GM12878 (cell line): ENCODE measurements around the gene ADD2. TPM values are rescaled to one million over a fixed set of nuclear protein-coding genes. Genes with fewer than 3 reads are reported as not detected.

Experiments used
- ATAC-seq: fragments of 200-7000 bp; cut with Tn5 transposase; 3 replicates; pipeline ENCODE4 v1.9.1; 2020; ENCODE audit warnings: mild to moderate bottlenecking, moderate library complexity
- BruUV-seq: library from RNA; stranded (reverse); fragments of 400-500 nt; replicated peaks from 2 replicates; lab custom pipeline; 2021; lab: Mats Ljungman, UMichigan
- CTCF ChIA-PET: fragments of 300-600 bp; sonication (Branson Sonifier 250); formaldehyde crosslinking; extraction: SDS; loops from one replicate; lab custom pipeline; 2021; ENCODE audit warnings: inconsistent platforms; lab: Yijun Ruan, JAX
- POLR2A ChIA-PET: fragments of 350-600 bp; formaldehyde crosslinking; extraction: SDS; loops from one replicate; lab custom pipeline; 2021; ENCODE audit warnings: inconsistent platforms; lab: Charles Lee
- RAD21 ChIA-PET: fragments of 300-600 bp; sonication (Branson Sonifier 250); formaldehyde crosslinking; loops from one replicate; lab custom pipeline; 2023; ENCODE audit warnings: antibody characterized with exemption; ENCODE audit not compliant: unreplicated experiment; lab: Charles Lee
- SMC1A ChIA-PET: fragments of 300-600 bp; sonication (Branson Sonifier 250); formaldehyde crosslinking; loops from one replicate; lab custom pipeline; 2023; ENCODE audit not compliant: unreplicated experiment, uncharacterized antibody; lab: Charles Lee
- DNase-seq: peaks from one replicate; pipeline ENCODE4 v3.0.0-alpha.2; 2011; ENCODE audit warnings: low read depth, low spot score
- FAIRE-seq: peaks from 3 replicates; lab custom pipeline; 2011; peaks lifted over from hg19 to GRCh38; lab: Jason Lieb, UNC
- H2AFZ ChIP-seq: 2 replicates; pipeline ENCODE4 v1.6.0; 2011; ENCODE audit warnings: low read depth, low read length, control low read depth; ENCODE audit not compliant: control insufficient read depth
- H3K27ac ChIP-seq: 2 replicates; pipeline ENCODE4 v1.5.1; 2011; ENCODE audit warnings: control low read depth; ENCODE audit not compliant: control insufficient read depth, insufficient read depth
- H3K27me3 ChIP-seq, 2 experiments: replicated peaks in 1 of 2; 2 replicates each; pipeline versions ENCODE4 v1.6.0 to v1.6.1; 2011; ENCODE audit warnings: low read length in 1 of 2; ENCODE audit not compliant: control insufficient read depth in 2 of 2, insufficient read depth in 2 of 2
- H3K36me3 ChIP-seq, 2 experiments: 2 replicates each; pipeline ENCODE4 v1.5.1; 2011; ENCODE audit warnings: low read length in 1 of 2; ENCODE audit not compliant: control insufficient read depth in 2 of 2, insufficient read depth in 2 of 2
- H3K4me1 ChIP-seq: 2 replicates; pipeline ENCODE4 v1.6.1; 2011; ENCODE audit warnings: mild to moderate bottlenecking, low read length, moderate library complexity, mixed read lengths; ENCODE audit not compliant: control insufficient read depth, insufficient read depth
- H3K4me2 ChIP-seq: 2 replicates; pipeline ENCODE4 v1.6.0; 2011; ENCODE audit warnings: control low read depth; ENCODE audit not compliant: control insufficient read depth, insufficient read depth
- H3K4me3 ChIP-seq: fragments of 200-600 bp; sonication (generic); 2 replicates; pipeline ENCODE4 v1.5.1; 2016
- H3K79me2 ChIP-seq: 2 replicates; pipeline ENCODE4 v1.6.0; 2011; ENCODE audit warnings: low read length; ENCODE audit not compliant: control insufficient read depth, insufficient read depth
- H3K9ac ChIP-seq: 2 replicates; pipeline ENCODE4 v1.8.0; 2011; ENCODE audit warnings: low read length, control low read depth, mixed read lengths; ENCODE audit not compliant: control insufficient read depth, insufficient read depth
- H3K9me3 ChIP-seq: replicated peaks from 3 replicates; pipeline ENCODE4 v1.5.1; 2011; ENCODE audit warnings: mild to moderate bottlenecking, low read length; ENCODE audit not compliant: control insufficient read depth, insufficient read depth
- H4K20me1 ChIP-seq: 2 replicates; pipeline ENCODE4 v1.6.0; 2011; ENCODE audit not compliant: control insufficient read depth, insufficient read depth
- FOXK2 ChIP-seq: fragments of 450-650 bp; IDR thresholded peaks from 2 replicates; pipeline ENCODE4 v1.6.1; 2017; ENCODE audit warnings: mild to moderate bottlenecking, moderate library complexity
- JUNB ChIP-seq: IDR thresholded peaks from 2 replicates; pipeline ENCODE4 v1.6.1; 2016; ENCODE audit warnings: antibody characterized with exemption, mild to moderate bottlenecking
- JUND ChIP-seq: IDR thresholded peaks from 2 replicates; pipeline ENCODE4 v1.6.1; 2012; ENCODE audit warnings: low read depth, mild to moderate bottlenecking, low read length, improper control_type of control experiment, moderate library complexity
- MEF2A ChIP-seq: IDR thresholded peaks from 2 replicates; pipeline ENCODE4 v1.6.1; 2011; ENCODE audit warnings: low read depth, mild to moderate bottlenecking, low read length, moderate library complexity; ENCODE audit not compliant: insufficient read depth
- MLLT1 ChIP-seq: fragments of 450-650 bp; IDR thresholded peaks from 2 replicates; pipeline ENCODE4 v1.6.1; 2016; ENCODE audit warnings: mild to moderate bottlenecking
- MYB ChIP-seq: fragments of 150-350 bp; IDR thresholded peaks from 2 replicates; pipeline ENCODE4 v1.6.1; 2014; ENCODE audit warnings: mild to moderate bottlenecking, low read depth, low read length, borderline replicate concordance
- NR2C1 ChIP-seq: fragments of 450-650 bp; IDR thresholded peaks from 2 replicates; pipeline ENCODE4 v1.6.1; 2017; ENCODE audit warnings: antibody characterized with exemption, mild to moderate bottlenecking, moderate library complexity
- PML ChIP-seq: IDR thresholded peaks from 2 replicates; pipeline ENCODE4 v1.6.1; 2012; ENCODE audit warnings: low read length, inconsistent platforms
- RAD21 ChIP-seq: IDR thresholded peaks from 2 replicates; pipeline ENCODE4 v1.6.1; 2011; ENCODE audit warnings: mild to moderate bottlenecking, low read depth, low read length, moderate library complexity; ENCODE audit not compliant: insufficient read depth
- RFX5 ChIP-seq: IDR thresholded peaks from 2 replicates; pipeline ENCODE4 v1.6.1; 2011; ENCODE audit warnings: low read depth, low read length, improper control_type of control experiment
- SRF ChIP-seq, 2 experiments: IDR thresholded peaks; 2 replicates each; pipeline ENCODE4 v1.6.1; 2011; ENCODE audit warnings: low read depth in 2 of 2, low read length in 2 of 2, mild to moderate bottlenecking in 1 of 2, moderate library complexity in 1 of 2
- STAT1 ChIP-seq: fragments of 450-650 bp; conservative IDR thresholded peaks from 2 replicates; pipeline ENCODE4 v1.6.1; 2014; ENCODE audit warnings: antibody characterized with exemption, mild to moderate bottlenecking
- SUZ12 ChIP-seq: fragments of 200-600 bp; sonication (generic); IDR thresholded peaks from one replicate; pipeline ENCODE4 v1.6.1; 2018; ENCODE audit warnings: antibody characterized with exemption, mild to moderate bottlenecking; ENCODE audit not compliant: unreplicated experiment
- TCF7 ChIP-seq: IDR thresholded peaks from 2 replicates; pipeline ENCODE4 v1.6.1; 2014; ENCODE audit warnings: antibody characterized with exemption, borderline replicate concordance
- YBX1 ChIP-seq: fragments of 450-650 bp; IDR thresholded peaks from 2 replicates; pipeline ENCODE4 v1.6.1; 2016; ENCODE audit warnings: antibody characterized with exemption
- ZNF274 ChIP-seq: IDR thresholded peaks from one replicate; pipeline ENCODE4 v1.8.0; 2011; ENCODE audit not compliant: insufficient read length, insufficient read depth
- ZNF592 ChIP-seq: fragments of 450-650 bp; IDR thresholded peaks from 2 replicates; pipeline ENCODE4 v1.6.1; 2017; ENCODE audit warnings: mild to moderate bottlenecking, moderate library complexity
- ZZZ3 ChIP-seq: IDR thresholded peaks from 2 replicates; pipeline ENCODE4 v1.6.1; 2011; ENCODE audit warnings: low read depth; ENCODE audit not compliant: control insufficient read depth, insufficient read length
- WGBS: methylation state at CpG from one replicate; pipeline ENCODE4 v1.1.6; 2016; ENCODE audit warnings: low lambda C conversion rate; ENCODE audit not compliant: insufficient replicate concordance, insufficient coverage; ENCODE audit errors: missing lambda C conversion rate; 5-methylcytosine and 5-hydroxymethylcytosine counted together
- in situ Hi-C: fragments of 300-500 bp; cut with MboI; formaldehyde crosslinking; loops from 9 replicates; pipeline ENCODE4 v1.14.3; 2018; ENCODE audit warnings: mixed read lengths
- intact Hi-C: fragments of 100-400 bp; cut with micrococcal nuclease; formaldehyde crosslinking; loops from one replicate; pipeline ENCODE4 v1.14.2; 2022; ENCODE audit not compliant: unreplicated experiment
- polyA plus RNA-seq, 11 experiments: library from polyadenylated mRNA; depleted of rRNA in 4 of 11; unstranded in 6 of 11; stranded (reverse) in 5 of 11; fragments of >200 nt; fragmentation: Nextera tagmentation in 4 of 11; fragmentation: Illumina TruSeq in 1 of 11; extraction: Ambion mirVana in 4 of 11; extraction: Trizol in 1 of 11; gene quantifications; 1 replicate in 1 of 11; 2 replicates in 10 of 11; pipeline versions ENCODE4 v1.2.1 to v1.2.3, GENCODE V29; 2011 to 2016; ENCODE audit warnings: inconsistent platforms in 2 of 11, missing spikeins in 2 of 11, low read depth in 1 of 11
- total RNA-seq, 4 experiments: library from RNA; depleted of rRNA in 3 of 4; stranded (reverse); fragments of >200 nt in 3 of 4; fragmentation: Illumina TruSeq in 1 of 4; extraction: Trizol in 1 of 4; gene quantifications; 2 replicates each; pipeline versions ENCODE4 v1.2.1 to v1.2.3, GENCODE V29; 2013 to 2021

The ADD2 gene
- total and polyA plus RNA-seq, 10 of the 15 experiments (the other 5 are each of a cell fraction or from before 2014, with no cell fraction given) = 0.05 to 0.13 (median 0.08) TPM; not detected in 7

- TF ChIP-seq MEF2A (no peak), MYB (no peak), STAT1 (no peak), YBX1 (no peak)
Measured at GRCh38 chr2:70639841-70640436, 128.1 kb downstream of the ADD2 start (continued).

- H3K27ac ChIP-seq = no peak overlapping the region
- no peaks in the 10 kb centered on the region for H3K9me3 ChIP-seq
- CTCF ChIA-PET = interaction anchor here (1.1 to 1.8 kb wide), 3 partner anchors 9 to 413 kb away, joined by 3 to 7 read pairs (median 3); no protein-coding TSS in a partner anchor
- 40% methylated on average over 2 of the region's 2 CpGs for WGBS
- H3K4me2 ChIP-seq = no peak overlapping the region
- intact Hi-C loops = no loop called here
- H4K20me1 ChIP-seq = no peaks in the 10 kb centered on the region
- no peak overlapping the region for H2AFZ ChIP-seq
- DNase-seq (no peak), FAIRE-seq (no peak), ATAC-seq (no peak)
- POLR2A ChIA-PET = interaction anchor here (0.5 kb wide), 1 partner anchor 933 kb away, joined by 4 read pairs; no protein-coding TSS in a partner anchor
- RAD21 ChIA-PET = interaction anchor here (1.1 kb wide), 1 partner anchor 335 kb away, joined by 5 read pairs; no protein-coding TSS in a partner anchor
- no peaks in the 10 kb centered on the region for H3K79me2 ChIP-seq
- BruUV-seq = no TSS peak
- SMC1A ChIA-PET = interaction anchor here (0.7 to 2.7 kb wide), 2 partner anchors 127 to 334 kb away, joined by 3 to 8 read pairs; no protein-coding TSS in a partner anchor
- peaks cover 0 to 2% of the 10 kb centered on the region in 2 experiments; a peak in 1 of 4 replicates for H3K27me3 ChIP-seq
- TF ChIP-seq MEF2A (no peak), RAD21 (no peak), JUND (no peak), JUNB (no peak), RFX5 (no peak), FOXK2 (no peak), ZNF274 (no peak), ZNF592 (no peak), SRF (IDR thresholded peaks at IDR 0.05; ENCODE audit: low read depth in 2 of 2, low read length in 2 of 2) (no peak), SUZ12 (no peak), ZZZ3 (no peak), NR2C1 (no peak), MLLT1 (no peak), PML (no peak), TCF7 (no peak)
- H3K4me1 ChIP-seq = no peaks in the 10 kb centered on the region
- no peaks in the 10 kb centered on the region for H3K36me3 ChIP-seq
- in situ Hi-C loops = no loop called here
- H3K4me3 ChIP-seq = no peak overlapping the region
- H3K9ac ChIP-seq = no peak overlapping the region
Measured at GRCh38 chr2:70638561-70638960, 129.4 kb downstream of the ADD2 start.
